GM12875 (cell line): ENCODE data around the gene UHMK1.
"Not testable (repeated sequence)": the region's sequence is repeated elsewhere in the genome, so short reads cannot be mapped to it uniquely, and the experiment has no call there.

Experiments used
- H3K4me3 ChIP-seq: one replicate; pipeline ENCODE4 v1.5.1; 2011; ENCODE audit warnings: low read depth, low read length, control low read depth
- CTCF ChIP-seq: IDR thresholded peaks from 2 replicates; pipeline ENCODE4 v1.5.1; 2011; ENCODE audit warnings: low read depth, mild to moderate bottlenecking, control low read depth, inconsistent platforms, low read length, moderate library complexity, borderline replicate concordance; ENCODE audit not compliant: insufficient read depth

Gene UHMK1

GRCh38 chr1:162566870-162567269, 69.3 kb downstream of the UHMK1 start:
- no peak overlapping the region for H3K4me3 ChIP-seq
- TF ChIP-seq CTCF: no peak

- no peak for TF ChIP-seq CTCF
- H3K4me3 ChIP-seq: no peak overlapping the region
These were observed 71.2 kb downstream of the UHMK1 start for GRCh38 chr1:162568802-162569201.

GRCh38 chr1:162570718-162571117, 73.1 kb downstream of the UHMK1 start:
- TF ChIP-seq CTCF: no peak
- H3K4me3 ChIP-seq: no peak overlapping the region

GRCh38 chr1:162571121-162571520, 73.5 kb downstream of the UHMK1 start:
- not testable (repeated sequence) for H3K4me3 ChIP-seq

- TF ChIP-seq CTCF: no peak
- no peak overlapping the region for H3K4me3 ChIP-seq
These were observed 74.1 kb downstream of the UHMK1 start for GRCh38 chr1:162571696-162572095.

GRCh38 chr1:162573136-162573535, 75.5 kb downstream of the UHMK1 start:
- no peak for TF ChIP-seq CTCF
- no peak overlapping the region for H3K4me3 ChIP-seq

- no peak for TF ChIP-seq CTCF
- H3K4me3 ChIP-seq: no peak overlapping the region
These were observed 80.6 kb downstream of the UHMK1 start for GRCh38 chr1:162578071-162578700.

- no peak overlapping the region for H3K4me3 ChIP-seq
- no peak for TF ChIP-seq CTCF
These were observed 81.3 kb downstream of the UHMK1 start for GRCh38 chr1:162578936-162579335.
